ENCODE data around the gene RIPOR3. TPM values are rescaled to one million over a fixed set of nuclear protein-coding genes. Genes with fewer than 3 reads are reported as not detected.
"Not testable (repeated sequence)": the region's sequence is repeated elsewhere in the genome, so short reads cannot be mapped to it uniquely, and the experiment has no call there.

Gene RIPOR3
- total RNA-seq, 1 donor from 2014 or later, result not detected

- no peak for DNase-seq (ENCODE audit: low read depth, low spot score)
Measured at GRCh38 chr20:50659975-50660670, 31.2 kb downstream of the RIPOR3 start.

- no peak for DNase-seq (ENCODE audit: low read depth, low spot score)
Measured at GRCh38 chr20:50658804-50659380, 32.5 kb downstream of the RIPOR3 start.

- DNase-seq (ENCODE audit: low read depth, low spot score), result no peak
Measured at GRCh38 chr20:50655311-50655880, 35.9 kb downstream of the RIPOR3 start.

- DNase-seq (ENCODE audit: low read depth, low spot score), result no peak
Measured at GRCh38 chr20:50654904-50655303, 36.4 kb downstream of the RIPOR3 start.

- no peak for DNase-seq (ENCODE audit: low read depth, low spot score)
Measured at GRCh38 chr20:50652702-50653294, 38.5 kb downstream of the RIPOR3 start.

- DNase-seq (ENCODE audit: low read depth, low spot score), result no peak
Measured at GRCh38 chr20:50651676-50652075, 39.7 kb downstream of the RIPOR3 start.

- no peak for DNase-seq (ENCODE audit: low read depth, low spot score)
Measured at GRCh38 chr20:50649590-50649989, 41.8 kb downstream of the RIPOR3 start.

GRCh38 chr20:50648651-50649050 lies 42.7 kb downstream of the RIPOR3 start:
- no peak for DNase-seq (ENCODE audit: low read depth, low spot score)

- no peak for DNase-seq (ENCODE audit: low read depth, low spot score)
Measured at GRCh38 chr20:50646483-50646996, 44.8 kb downstream of the RIPOR3 start.

- DNase-seq (ENCODE audit: low read depth, low spot score), result peak; percentile 24
Measured at GRCh38 chr20:50645253-50646068, 45.9 kb downstream of the RIPOR3 start.

GRCh38 chr20:50642288-50642803 lies 49.0 kb downstream of the RIPOR3 start:
- DNase-seq (ENCODE audit: low read depth, low spot score), result no peak

GRCh38 chr20:50641625-50642287 lies 49.6 kb downstream of the RIPOR3 start:
- DNase-seq (ENCODE audit: low read depth, low spot score), result not testable (repeated sequence)

- DNase-seq (ENCODE audit: low read depth, low spot score), result not testable (repeated sequence)
Measured at GRCh38 chr20:50639971-50640711, 51.2 kb downstream of the RIPOR3 start.

GRCh38 chr20:50638015-50638847 lies 53.1 kb downstream of the RIPOR3 start:
- not testable (repeated sequence) for DNase-seq (ENCODE audit: low read depth, low spot score)

- DNase-seq (ENCODE audit: low read depth, low spot score), result no peak
Measured at GRCh38 chr20:50636601-50637540, 54.5 kb downstream of the RIPOR3 start.

GRCh38 chr20:50635676-50636600 lies 55.4 kb downstream of the RIPOR3 start:
- no peak for DNase-seq (ENCODE audit: low read depth, low spot score)
